ENCODE measurements around the gene MBD1. TPM values are rescaled to one million over a fixed set of nuclear protein-coding genes. Genes with fewer than 3 reads are reported as not detected.
"Not testable (repeated sequence)": the region's sequence is repeated elsewhere in the genome, so short reads cannot be mapped to it uniquely, and the experiment has no call there.

Gene MBD1
- polyA plus RNA-seq, 1 donor from 2014 or later = 42.6 TPM

DNA sequence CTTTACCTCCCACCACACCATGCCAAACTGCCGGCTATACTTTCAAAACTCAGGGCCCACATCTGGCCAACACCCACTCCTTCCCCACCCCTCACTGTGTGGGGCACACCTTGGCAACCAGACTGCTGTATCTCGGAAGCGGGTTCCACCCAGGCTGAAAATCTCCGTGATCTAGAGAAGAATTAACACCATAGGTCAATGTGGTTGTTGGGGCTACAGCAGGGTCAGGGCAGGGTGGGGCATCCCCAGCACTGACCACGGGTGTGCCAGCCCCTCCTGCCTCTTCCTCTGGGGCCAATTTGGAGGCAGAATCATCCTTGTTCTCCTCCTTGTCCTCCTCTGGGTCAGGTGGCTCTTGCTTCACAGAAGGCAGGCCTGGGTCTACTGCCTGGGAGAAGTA, 8.8 kb downstream of the MBD1 start:
- no peak overlapping the region for H3K4me3 Mint-ChIP-seq
- no peaks in the 10 kb centered on the region for H3K27me3 Mint-ChIP-seq

DNA sequence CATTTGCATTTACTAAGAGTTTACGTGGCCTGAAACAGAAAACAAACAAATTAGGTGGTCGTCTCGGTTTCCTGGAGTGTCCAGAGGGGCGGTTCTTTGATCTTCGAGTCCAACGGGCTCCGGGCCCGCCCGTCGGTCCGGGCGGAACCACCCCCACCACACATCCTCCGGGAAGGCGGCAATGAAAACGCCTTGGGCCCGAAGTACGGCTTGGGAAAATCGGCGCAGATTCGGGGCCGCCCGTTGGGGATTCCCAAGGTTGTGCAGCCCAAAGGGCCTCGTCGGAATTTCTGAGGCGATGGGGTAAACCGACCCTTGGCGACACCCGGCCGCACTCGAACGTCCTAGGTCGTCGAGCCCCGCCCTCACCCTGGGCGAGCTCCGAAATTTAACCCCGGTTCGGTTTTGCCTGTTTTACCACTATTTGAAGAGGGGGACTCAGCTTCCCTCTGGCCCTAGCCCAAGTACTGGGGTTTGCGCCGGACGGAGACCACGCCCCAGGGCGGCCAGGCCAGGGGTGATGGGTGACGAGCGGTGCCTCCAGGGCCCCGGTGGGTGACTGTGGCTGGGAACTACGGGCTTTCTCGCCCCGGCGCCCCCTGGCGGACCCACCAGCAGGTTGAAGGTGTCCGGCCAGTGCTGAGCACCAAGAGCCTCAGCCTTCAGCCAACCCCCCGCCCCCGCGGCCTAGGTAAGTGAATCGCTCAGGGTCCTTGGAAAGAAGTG, 13.1 kb downstream of the MBD1 start:
- Mint-ChIP-seq H3K4me1 (peaks cover 14 to 25% (median 18%) of the 10 kb centered on the region in 3 donors), H3K36me3 (no peaks in the 10 kb centered on the region), H3K27me3 (no peaks in the 10 kb centered on the region), H3K27ac (peak overlapping the region; percentile 88 to 96 (median 94)), H3K9me3 (no peaks in the 10 kb centered on the region), H3K4me3 (peak overlapping the region; percentile 80 to 95 (median 90))

More for the DNA sequence above, 8.8 kb downstream of the MBD1 start:
- no peak overlapping the region for H3K27ac Mint-ChIP-seq
- peaks cover 8% of the 10 kb centered on the region for H3K36me3 Mint-ChIP-seq
- H3K4me1 Mint-ChIP-seq = peaks cover 4 to 10% (median 5%) of the 10 kb centered on the region in 3 donors
- no peaks in the 10 kb centered on the region for H3K9me3 Mint-ChIP-seq

DNA sequence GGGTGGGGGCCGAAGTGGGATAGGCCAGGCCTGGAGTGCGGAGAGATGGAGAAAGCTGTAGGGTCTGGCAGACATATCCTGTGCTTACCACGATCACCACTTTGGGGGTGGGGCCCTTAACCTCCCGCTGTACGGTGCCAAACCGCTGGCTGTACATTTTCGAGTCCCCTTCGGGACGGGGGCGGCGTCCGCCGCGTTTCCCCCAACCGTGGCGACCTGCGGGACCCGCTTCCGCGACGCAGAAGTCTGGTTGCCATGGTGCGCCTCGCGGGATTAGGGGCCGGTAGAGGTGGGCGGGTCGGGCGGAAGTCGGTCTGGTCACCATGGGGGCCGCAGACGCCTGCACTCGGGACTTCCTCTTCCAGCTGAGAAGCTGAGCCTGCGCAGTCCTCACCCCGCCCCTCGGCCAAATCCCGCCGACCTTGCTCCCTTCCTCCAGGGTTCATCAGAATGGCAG, 15.0 kb downstream of the MBD1 start, which contains the start of gene CFAP53:
Gene CFAP53, minus strand, starts transcription at position 248 of the 457 bp plus-strand sequence. Its CDS starts 91 bp downstream, at position 157.
- no peaks in the 10 kb centered on the region for H3K27me3 Mint-ChIP-seq
- no peaks in the 10 kb centered on the region for H3K36me3 Mint-ChIP-seq
- peak within 1 kb of the TSS; percentile 88 to 96 (median 94) for H3K27ac Mint-ChIP-seq
- no peaks in the 10 kb centered on the region for H3K9me3 Mint-ChIP-seq
- peak within 1 kb of the TSS; percentile 80 to 95 (median 90) for H3K4me3 Mint-ChIP-seq
- peaks cover 14 to 25% (median 18%) of the 10 kb centered on the region in 3 donors for H3K4me1 Mint-ChIP-seq

DNA sequence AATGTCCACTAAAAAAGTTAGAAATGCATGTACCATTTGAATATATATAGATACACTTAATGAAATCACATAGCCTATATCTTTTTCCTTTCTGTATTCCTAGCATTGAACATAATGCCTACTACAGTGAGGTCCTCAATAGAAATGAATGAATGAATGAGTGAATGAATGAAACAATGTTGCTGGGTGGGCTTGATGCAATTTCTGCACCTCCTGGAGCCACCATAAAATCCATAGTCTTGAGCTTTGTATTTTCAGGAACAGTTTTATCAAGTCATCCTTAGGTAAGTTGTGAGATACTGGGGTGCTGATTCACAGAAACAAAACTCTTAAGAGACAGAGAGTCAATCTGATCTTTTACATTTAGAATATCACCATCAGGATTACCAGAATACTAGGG, 18.3 kb downstream of the MBD1 start:
- Mint-ChIP-seq H3K4me1 (peaks cover 12 to 19% (median 16%) of the 10 kb centered on the region in 3 donors), H3K9me3 (peaks cover 0 to 4% (median 0%) of the 10 kb centered on the region in 3 donors), H3K36me3 (peaks cover 1% of the 10 kb centered on the region), H3K4me3 (peak overlapping the region in 1 of 4 donors; percentile 37), H3K27me3 (no peaks in the 10 kb centered on the region), H3K27ac (peak overlapping the region in 1 of 3 donors; percentile 26)

DNA sequence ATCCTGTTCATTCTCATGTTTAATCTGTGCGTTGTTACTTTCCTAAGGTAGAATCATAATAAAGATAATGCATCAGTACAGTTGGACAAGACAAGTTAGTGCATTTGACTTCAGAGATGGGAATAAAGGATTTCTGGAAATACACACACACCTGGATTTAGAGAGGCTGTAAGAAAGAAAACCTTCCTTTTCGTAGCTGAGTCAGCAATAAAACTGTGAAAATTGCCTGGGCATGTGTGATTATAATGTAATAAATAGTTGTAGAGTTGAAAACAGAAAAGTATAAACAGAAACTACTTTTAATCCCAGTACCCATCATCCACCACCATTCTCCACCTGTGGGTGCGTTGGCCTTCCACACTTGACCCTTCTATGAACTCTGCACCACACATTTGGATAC, 30.4 kb downstream of the MBD1 start:
- Mint-ChIP-seq H3K27ac (no peak overlapping the region), H3K9me3 (no peaks in the 10 kb centered on the region), H3K36me3 (no peaks in the 10 kb centered on the region), H3K4me3 (no peak overlapping the region), H3K27me3 (no peaks in the 10 kb centered on the region), H3K4me1 (no peaks in the 10 kb centered on the region)

DNA sequence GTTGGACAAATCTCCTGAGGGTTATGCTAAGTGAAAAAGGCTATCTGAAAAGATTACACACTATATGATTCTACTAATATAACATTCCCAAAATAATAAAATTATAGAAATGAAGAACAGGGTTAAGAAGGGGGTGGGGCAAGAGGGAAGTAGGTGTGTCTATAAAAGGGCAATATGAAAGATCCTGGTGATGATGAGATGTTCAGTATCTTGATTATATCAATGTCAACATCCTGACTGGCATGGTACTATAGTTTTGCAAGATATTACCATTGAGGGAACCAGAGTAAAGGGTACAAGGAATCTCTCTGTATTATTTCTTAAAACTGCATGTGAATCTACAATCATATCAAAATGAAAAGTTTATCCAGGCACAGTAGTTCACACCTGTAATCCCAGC, 31.7 kb downstream of the MBD1 start:
- H3K4me3 Mint-ChIP-seq = no peak overlapping the region
- no peaks in the 10 kb centered on the region for H3K9me3 Mint-ChIP-seq
- H3K27ac Mint-ChIP-seq = no peak overlapping the region
- no peaks in the 10 kb centered on the region for H3K36me3 Mint-ChIP-seq
- no peaks in the 10 kb centered on the region for H3K4me1 Mint-ChIP-seq
- H3K27me3 Mint-ChIP-seq = no peaks in the 10 kb centered on the region

DNA sequence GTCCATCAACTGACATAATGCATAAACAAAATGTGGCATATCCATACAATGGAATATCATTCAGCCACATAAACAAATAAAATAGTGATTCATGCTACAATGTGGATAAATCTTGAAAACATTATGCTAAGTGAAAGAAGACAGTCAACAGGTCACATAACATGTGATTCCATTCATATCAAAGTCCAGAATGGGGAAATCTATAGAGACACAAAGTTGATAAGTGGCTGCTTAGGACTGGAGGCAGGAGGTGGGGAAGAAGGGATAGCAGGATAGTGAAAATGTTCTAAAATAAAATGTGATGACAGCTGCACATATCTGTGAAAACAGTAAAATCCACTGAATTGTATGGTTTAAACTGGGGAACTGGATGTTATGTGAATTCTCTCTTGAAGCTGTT, 33.8 kb downstream of the MBD1 start:
- Mint-ChIP-seq H3K9me3 (peaks cover 0 to 4% (median 2%) of the 10 kb centered on the region in 3 donors), H3K4me1 (no peaks in the 10 kb centered on the region), H3K36me3 (no peaks in the 10 kb centered on the region), H3K27ac (no peak overlapping the region), H3K27me3 (peaks cover 4% of the 10 kb centered on the region), H3K4me3 (no peak overlapping the region)

DNA sequence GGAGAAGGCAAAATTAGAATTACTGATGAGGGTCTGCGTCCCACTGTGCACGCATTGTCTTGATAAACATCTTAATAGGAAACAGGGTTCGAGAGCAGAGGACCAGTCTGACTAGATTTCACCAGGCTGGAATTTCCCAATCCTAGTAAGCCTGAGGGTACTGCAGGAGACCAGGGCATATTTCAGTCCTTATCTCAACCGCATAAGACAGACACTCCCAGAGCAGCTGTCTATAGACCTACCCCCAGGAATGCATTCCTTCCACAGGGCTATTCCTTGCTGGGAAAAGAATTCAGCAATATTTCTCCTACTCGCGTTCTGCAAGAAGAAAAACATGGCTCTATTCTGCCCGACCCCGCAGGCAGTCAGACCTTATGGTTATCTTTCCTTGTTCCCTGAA, 39.6 kb downstream of the MBD1 start:
- not testable (repeated sequence) for H3K27ac Mint-ChIP-seq, H3K4me3 Mint-ChIP-seq, H3K27me3 Mint-ChIP-seq, H3K36me3 Mint-ChIP-seq, H3K4me1 Mint-ChIP-seq
- H3K9me3 Mint-ChIP-seq = peaks cover 6 to 21% (median 21%) of the 10 kb centered on the region in 3 donors

DNA sequence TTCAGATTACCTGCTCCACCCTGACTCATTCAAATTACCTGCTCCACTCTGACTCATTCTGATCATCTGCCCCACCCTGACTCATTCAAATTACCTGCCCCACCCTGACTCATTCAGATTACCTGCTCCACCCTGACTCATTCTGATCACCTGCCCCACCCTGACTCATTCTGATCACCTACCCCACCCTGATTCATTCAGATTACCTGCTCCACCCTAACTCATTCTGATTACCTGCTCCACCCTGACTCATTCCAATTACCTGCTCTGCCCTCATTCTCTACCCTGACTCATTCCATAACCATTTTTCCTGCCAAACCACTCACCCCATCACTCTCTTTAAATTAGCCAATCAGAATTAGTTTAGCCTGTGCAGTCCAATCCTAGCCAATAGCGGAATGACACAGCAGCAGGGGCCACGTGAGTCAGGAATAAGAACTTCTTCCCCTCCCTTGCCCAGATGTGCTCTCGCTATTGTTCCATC, 41.2 kb downstream of the MBD1 start:
- H3K27ac Mint-ChIP-seq = no peak overlapping the region
- H3K4me3 Mint-ChIP-seq = no peak overlapping the region
- H3K27me3 Mint-ChIP-seq = peaks cover 6% of the 10 kb centered on the region
- peaks cover 5% of the 10 kb centered on the region for H3K36me3 Mint-ChIP-seq
- peaks cover 6 to 21% (median 21%) of the 10 kb centered on the region in 3 donors for H3K9me3 Mint-ChIP-seq
- H3K4me1 Mint-ChIP-seq = peaks cover 0 to 4% (median 2%) of the 10 kb centered on the region in 3 donors

DNA sequence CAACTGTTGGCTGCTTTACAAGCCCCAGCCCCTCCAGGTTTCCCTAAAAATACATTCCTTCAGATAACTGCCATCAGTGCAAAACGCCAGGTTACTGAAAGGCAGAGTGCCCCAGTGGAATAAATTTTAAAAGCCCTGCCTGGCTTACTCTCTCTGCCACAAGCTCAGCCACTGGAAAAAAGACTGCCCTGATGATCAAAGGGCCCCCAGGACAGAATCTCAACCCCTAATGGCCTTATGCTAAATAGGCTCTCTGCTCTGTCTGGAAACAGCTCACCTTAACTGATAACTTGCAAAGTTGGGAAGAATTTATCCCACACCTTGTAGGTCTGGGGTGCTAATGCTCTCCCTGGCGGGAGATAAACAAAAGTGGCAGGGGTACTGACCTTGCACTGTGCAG, 48.9 kb downstream of the MBD1 start:
- Mint-ChIP-seq H3K27me3 (peaks cover 18% of the 10 kb centered on the region), H3K4me1 (peaks cover 0 to 11% (median 10%) of the 10 kb centered on the region in 3 donors), H3K27ac (no peak overlapping the region), H3K4me3 (no peak overlapping the region), H3K36me3 (peaks cover 5% of the 10 kb centered on the region), H3K9me3 (peaks cover 0 to 2% (median 0%) of the 10 kb centered on the region in 3 donors)

DNA sequence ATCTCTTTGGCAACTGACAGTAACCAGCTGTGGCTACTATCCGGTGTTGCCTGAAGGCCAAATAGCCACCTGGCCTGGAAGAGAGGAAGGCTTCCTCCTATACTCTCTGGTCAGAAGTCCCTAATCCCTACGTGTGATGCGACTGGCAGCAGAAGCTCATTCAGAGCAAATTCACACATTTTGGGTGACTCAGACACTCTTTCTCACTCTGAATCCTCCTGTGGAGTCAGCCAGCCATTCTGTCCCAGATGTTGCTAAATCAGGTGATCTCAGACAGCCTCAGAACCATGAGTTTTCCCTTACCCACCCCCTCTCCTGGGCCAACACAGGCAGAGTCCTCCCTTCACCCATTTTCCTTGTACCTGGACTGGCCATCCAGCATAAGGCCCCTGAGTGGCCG, 49.7 kb downstream of the MBD1 start:
- H3K9me3 Mint-ChIP-seq = no peaks in the 10 kb centered on the region
- peaks cover 19% of the 10 kb centered on the region for H3K27me3 Mint-ChIP-seq
- no peak overlapping the region for H3K4me3 Mint-ChIP-seq
- peaks cover 5% of the 10 kb centered on the region for H3K36me3 Mint-ChIP-seq
- peaks cover 0 to 14% (median 14%) of the 10 kb centered on the region in 3 donors for H3K4me1 Mint-ChIP-seq
- H3K27ac Mint-ChIP-seq = no peak overlapping the region

DNA sequence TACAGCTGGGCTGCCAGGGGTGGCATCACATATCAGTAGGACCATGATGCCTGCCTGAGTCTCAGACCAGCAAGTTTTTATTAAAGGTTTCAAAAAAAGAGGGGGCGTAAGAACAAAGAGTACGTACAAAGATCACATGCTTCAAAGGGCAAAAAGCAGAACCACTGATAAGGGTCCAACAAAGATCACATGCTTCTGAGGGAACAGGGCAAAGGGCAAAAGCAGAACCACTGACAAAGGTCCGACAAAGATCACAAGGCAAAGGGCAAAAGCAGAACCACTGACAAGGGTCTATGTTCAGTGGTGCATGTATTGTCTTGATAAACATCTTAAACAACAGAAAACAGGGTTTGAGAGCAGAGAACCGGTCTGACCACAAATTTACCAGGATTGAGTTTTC, 61.1 kb downstream of the MBD1 start:
- H3K36me3 Mint-ChIP-seq, H3K4me1 Mint-ChIP-seq, H3K4me3 Mint-ChIP-seq: not testable (repeated sequence)
- peak overlapping the region in 2 of 3 donors; percentile 42 to 54 for H3K27ac Mint-ChIP-seq
- H3K27me3 Mint-ChIP-seq = peaks cover 28% of the 10 kb centered on the region
- H3K9me3 Mint-ChIP-seq = peaks cover 4 to 13% (median 9%) of the 10 kb centered on the region in 3 donors

Other genes with a start within 250 kb of the MBD1 start
- gene MYO5B, start 86.4 kb downstream of the MBD1 start, polyA plus RNA-seq = 1.2 TPM
- not detected for gene CFAP53, start 15.0 kb downstream of the MBD1 start, polyA plus RNA-seq
- gene CXXC1, start 6.2 kb upstream of the MBD1 start, polyA plus RNA-seq = 98.6 TPM
- 0.90 TPM for gene SKA1, start 93.5 kb upstream of the MBD1 start, polyA plus RNA-seq